NCI-H226 (cell line): ENCODE results near the gene NAGPA.
"Not testable (repeated sequence)": the region's sequence is repeated elsewhere in the genome, so short reads cannot be mapped to it uniquely, and the experiment has no call there.

Experiments
- DNase-seq: peaks from one replicate; pipeline ENCODE4 v3.0.0-alpha.2; 2015

Gene NAGPA

DNA sequence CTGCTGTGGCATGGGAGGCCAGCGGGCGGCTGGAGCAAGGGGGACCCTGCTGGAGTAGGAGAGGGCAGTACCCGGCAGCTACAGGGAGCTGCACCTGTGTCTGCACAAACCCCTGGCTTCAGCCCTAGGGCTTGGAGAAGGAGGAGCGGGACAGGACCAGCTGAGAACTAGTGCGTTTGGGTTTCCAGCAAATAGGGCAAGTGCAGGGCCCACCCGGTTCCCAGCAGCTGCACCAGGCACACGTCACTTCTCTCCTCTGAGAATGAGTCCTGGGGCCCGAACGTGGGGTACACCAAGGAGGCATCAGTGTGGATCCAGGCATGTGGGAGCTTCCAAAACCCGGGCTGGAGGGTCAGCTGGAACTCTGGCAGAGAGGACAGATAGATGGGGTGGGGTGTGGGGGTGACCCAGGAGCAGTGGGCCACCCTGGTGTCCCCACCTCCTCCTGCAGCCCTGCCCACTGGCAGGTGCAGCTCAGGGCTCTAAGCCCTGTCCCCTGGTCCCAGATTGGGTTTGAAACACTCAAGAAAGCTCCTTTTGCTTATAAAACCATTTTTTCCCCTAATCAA, 26.4 kb upstream of the NAGPA start:
- DNase-seq: no peak

DNA sequence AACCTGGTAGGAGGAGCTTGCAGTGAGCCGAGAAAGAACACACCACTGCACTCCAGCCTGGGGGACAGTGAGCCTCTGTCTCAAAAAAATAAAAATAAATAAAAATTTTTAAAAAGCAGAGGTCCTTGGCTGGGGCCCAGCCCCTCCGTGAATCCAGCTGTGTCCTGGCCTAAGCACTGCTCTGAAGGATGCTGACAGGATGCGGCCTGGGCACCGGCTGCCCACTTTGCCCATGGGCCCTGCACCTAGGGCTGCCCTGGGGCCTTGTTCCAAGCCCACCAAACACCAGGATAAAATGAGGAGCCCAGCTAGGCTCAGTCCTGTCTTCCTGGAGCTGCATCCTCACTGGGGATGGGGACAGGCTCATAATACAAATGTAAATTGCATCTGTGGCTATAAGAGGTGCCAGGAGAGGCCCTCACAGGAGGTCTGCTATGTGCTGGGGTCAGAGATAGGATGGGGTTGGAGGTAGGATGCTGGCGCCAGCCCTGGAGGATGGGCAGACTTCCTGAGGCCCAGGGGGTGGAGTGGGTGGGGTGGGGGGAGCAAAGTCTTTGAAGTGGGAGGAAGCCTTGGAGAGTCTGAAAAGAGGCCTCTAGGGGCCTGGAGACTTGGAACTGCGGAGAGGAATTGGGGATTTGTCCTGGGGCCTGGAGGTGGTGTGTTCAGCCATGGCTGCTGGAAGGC, 25.8 kb upstream of the NAGPA start:
- DNase-seq: no peak

DNA sequence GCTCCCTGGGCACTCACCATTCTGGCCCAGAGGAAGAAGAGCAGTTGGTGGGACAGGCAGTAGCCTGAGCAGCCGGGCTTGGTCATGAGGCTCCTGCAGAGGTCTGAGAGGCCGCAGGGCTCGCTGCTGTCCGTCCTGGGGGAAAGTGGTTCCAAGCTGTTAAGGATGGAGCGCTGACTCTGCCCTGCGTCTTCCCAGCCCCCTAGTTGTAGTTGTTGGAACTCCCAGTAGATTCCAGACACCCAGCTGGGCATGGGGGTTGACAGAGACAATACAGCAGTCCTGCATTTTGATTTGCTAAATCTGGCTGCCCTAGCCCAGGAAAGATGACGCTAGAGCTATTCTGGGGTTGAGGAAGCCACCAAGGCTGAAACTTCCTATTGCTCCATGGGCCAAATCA, 24.7 kb upstream of the NAGPA start:
- no peak for DNase-seq

DNA sequence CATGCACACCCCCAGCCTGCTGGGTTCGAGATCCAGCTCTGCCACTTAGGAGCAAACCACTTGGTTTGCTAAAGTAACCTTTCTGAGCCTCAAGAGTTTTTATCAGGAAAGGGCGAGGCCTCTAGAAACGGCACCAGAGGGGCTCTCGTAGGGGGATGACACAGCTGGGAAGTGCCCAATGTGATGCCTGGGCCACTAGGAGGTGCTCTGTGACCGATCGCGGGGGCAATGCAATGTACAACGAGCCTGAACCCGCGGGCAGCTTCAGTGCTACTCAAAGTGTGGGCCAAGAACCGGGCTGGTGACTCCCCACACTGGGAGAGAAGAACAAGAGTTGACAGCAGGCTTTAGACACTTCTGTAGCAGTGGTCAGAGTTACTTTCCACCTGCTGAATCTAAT, 22.6 kb upstream of the NAGPA start:
- no peak for DNase-seq

DNA sequence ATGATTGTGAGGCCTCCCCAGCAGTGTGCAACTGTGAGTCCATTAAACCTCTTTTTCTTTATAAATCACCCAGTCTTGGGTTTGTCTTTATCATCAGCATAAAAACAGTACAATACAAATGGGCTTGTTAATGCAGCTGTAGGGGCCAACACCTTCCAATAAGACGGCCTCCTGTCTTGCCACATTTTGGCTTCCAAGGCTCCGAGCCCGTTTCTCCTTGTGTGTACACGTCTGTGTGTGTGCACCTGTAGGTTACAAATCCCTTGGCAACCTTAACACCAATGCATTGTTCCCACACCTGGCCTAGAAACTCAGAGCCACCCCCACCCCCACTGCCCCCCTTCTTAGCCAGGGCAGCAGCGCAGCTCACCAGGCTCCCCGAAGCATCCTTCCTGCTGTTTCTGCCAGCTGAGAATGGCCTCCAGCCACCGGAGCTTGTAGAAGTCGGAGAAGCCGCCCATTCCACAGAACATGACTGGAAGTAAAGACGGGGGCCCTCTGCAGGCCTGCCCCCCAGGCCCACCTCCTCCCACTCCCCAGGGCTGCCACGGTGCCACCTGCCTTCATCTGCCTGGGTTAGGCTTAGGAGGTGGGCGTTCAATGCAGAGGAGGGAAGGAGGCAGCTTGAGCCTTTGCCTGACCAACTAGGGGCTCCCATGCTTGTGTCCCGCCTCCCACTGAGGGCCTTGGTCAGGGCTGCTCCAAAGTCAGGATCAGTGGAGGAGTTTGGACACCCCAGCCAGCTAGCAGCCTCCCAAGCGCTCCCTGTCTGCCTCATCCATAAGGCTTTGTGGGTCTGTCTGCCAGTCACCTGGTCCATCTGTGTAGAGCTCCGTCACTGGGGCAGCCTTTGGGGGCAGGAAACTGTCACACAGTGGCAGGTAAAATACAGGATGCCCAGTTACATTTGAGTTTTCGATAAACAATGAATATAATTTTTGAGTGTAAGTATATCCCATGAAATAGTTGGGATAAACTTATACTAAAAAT, 21.4 kb upstream of the NAGPA start:
- DNase-seq: no peak

DNA sequence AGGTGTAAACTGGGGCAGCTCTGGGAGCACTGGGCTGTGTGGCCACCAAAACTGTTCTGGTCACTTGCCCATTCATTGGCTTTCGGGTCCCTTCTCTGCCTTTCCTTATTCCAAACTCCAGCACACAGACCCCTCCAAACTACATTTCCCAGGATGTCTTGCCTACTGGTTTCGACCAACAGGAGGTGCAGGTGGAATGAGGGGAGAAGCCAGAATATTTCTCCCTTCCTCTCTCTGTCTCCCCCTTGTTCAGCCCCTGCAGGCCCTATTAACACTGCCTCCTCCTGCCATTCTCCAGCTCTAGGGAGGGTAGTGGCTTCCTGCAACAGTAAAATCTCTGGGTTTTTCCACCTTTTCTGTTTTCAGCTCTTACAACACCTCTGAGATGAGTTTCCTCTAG, 13.2 kb upstream of the NAGPA start:
- DNase-seq: no peak

DNA sequence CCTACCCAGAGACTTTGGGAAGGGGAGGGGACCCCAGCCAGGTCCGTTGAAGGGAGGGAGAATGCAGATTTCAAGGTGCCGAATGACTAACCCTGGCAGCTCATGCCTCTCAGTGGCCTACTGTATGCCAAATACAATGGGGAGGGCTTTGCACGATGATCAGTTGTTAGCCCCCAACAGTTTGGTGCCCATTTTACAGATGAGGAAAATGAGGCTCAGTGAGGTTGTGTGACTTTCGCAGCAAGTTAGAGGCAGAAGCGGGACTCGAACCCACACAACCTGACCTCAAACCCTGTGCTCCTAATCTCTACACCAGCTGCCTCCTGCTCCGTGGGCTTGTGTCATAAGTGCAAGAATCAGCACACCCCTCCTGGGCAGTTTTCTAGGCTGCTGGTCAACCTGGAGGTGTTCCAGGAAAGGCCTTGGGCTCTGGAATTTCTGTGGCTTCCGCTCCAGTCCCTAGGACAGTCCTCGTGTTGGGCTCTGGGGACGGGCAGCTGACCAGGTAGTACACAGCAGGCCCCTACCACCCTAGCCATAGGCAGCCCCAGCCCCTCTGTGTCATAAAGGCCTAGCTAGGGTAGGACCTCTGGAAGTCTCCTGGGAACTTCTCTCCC, 11.9 kb upstream of the NAGPA start:
- DNase-seq: no peak

DNA sequence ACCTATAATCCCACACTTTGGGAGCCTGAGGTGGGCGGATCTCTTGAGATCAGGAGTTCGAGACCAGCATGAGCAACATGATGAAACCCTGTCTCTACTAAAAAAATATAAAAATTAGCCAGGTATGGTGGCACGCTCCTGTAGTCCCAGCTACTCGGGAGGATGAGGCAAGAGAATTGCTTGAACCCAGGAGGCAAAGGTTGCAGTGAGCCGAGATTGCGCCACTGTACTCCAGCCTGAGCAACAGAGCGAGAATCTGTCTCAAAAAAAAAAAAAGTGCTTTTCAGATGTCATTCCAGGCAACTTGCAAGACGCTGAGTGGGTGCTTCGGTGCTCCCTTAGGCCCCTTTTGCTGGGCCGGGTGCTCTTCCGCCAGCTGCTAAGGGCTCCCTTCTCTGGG, 10.8 kb upstream of the NAGPA start:
- not testable (repeated sequence) for DNase-seq

DNA sequence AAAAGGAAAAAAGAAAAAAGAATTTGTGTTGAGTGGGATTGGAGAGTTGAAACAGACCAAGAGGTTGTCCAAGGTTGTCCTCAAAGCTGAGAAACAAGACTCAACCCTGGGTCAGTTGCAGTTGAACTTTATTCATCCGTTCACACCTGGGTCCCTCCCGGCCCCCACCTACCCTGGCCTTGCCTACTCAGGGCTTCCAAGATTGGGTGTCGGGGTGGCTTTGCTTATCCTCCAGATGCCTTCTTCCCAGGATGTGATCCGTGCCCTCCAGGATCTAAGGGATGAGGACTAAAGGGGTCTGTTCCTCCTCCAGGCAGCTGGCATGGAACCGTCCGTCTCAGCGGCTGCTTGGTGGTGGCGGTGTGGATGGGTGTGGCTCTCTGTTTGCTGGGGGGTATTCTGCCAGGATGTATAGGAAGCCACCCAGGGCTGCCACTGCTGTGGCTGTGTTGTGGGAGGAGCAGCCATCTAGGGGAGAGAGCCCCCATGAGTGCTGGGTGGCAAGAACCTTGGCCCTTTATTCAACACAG, 10.3 kb upstream of the NAGPA start:
- no peak for DNase-seq

DNA sequence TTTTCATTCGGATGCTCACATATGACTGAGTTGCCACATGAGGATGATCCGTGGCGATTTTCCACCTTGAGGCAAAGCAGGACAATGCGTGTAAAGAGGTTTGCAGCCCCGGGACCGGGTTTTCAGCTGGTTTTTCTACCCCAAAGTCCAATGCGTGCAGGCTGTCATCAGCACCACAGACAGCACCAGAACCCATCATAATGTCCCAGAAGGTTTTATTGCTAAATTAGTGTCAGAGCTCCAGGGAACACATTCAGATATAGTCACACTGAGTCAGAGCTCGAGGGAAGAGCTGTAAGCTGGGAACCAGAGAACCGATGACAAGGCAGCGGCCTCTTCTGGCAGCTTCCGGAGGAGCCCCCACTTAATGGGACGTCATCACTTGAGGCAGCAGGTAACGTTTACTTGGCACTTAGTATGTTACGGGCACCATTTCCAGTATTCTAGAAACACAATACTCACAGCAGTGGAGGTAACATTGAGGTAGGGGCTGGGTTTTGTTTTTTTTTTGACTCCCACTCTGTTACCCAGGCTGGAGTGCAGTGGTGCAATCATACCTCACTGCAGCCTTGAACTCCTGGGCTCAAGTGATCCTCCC, 8.9 kb upstream of the NAGPA start:
- no peak for DNase-seq

DNA sequence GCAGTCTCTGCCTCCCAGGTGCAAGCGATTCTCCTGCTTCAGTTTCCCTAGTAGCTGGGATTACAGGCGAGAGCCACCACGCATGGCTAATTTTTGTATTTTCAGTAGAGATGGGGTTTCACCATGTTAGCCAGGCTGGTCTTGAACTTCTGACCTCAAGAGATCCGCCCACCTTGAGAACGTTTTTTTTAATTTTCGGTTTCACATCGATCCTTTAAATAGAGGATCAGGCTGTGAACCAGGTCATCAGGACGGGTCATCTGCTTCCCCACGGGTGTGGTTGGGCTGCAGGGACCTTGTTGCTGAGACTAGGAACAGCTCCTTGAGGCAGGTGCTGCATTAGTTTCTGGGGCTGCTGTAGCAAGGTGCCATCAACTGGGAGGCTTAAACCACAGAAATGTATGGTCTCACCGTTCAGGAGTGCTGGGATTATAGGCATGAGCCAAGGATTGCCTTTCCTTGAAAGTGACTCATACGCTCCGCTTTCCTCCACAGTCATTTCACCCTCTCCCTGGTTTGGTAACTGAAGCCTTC, 7.9 kb upstream of the NAGPA start:
- DNase-seq: peak; percentile 96

DNA sequence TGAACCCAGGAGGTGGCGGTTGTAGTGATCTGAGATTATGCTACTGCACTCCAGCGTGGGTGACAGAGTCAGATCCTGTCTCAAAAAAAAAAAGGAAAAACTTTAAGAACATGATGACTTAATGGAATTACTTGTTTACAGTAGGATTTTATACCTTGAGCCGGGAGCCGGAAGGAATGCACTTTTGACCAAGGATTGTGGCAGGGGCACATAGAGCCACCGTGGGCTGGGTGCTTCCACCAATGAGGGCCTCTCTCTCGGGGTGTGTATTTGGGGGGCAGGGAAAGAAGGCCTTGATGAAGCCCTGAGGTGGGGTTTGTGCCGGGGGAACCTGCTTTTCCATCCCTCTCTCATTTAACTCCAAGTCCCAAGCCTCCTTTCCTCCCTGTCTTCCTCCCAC, 6.7 kb upstream of the NAGPA start:
- no peak for DNase-seq

DNA sequence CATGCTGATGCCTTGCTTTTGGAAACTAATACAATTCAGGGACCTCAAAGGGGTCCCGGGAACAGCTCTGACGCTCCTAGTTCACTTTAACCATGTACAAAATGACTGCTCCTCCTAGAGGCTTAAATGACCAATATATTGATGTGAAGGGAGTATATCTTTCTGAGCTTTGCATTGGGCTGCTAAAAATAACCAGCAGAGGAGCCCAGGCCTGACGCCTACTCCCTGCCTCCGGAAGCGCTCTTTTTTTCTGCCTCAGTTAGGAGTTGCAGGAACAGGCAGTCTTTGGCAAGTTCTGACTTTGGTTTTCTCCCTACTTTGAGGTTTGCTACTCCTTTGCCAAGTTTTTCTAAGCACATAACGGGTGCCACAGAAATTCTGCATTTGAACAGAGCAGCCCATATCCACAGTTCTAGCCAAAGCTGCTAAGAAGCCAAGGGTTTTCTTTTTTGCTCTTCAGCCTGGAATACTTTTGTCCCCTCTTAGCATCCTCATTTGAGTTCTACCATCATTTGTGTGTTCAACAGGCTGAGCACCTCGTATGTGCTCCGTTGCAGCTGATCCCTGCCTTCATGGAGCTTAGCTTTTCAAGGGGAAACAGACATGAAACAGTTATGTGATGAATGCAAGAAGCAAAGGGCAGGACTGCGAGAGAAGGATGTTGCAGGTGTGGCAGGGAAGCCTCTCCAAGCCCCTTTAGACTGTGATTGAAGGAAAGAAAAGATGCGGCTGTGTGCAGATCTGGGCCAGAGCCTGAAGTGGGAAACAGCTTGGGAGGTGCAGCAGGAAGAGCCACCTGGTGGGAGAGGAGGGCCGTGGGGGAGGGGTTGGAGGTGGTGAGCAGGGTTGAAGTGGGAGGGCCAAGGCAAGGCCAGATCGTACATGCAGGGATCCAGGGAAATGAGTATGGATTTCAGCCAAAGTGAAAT, 2.8 kb upstream of the NAGPA start:
- DNase-seq: no peak

DNA sequence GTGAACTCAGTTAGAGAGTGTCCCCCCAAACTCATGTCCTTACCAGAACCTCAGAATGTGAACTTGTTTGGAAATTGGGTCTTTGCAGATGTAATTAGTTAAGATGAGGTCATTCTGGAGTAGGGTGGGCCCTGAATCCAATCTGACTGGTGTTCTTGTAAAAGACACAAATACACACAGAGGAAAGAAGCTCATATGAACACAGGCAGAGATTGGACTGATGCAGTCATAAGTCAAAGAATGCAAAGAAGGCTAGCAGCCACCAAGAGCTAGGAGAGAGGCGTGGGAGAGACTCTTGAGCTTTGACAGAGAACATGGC, 2.1 kb upstream of the NAGPA start:
- no peak for DNase-seq

DNA sequence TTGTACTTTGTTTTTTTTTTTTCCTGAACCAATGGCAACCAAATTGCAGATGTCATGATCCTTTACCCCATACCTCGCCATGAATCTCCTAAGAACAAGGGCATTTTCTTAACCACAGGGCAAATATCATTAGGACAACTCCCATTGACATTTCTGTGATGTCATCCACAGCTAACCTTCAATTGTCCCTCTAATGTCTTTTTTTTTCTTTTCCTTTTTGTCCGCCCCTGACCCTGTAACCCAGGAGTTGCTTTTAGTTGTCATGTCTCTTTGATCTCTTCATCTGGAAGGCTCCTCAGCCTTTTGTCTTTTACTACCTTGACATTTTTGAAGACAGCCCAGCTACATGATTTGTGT, 410 bp upstream of the NAGPA start:
- DNase-seq: no peak

DNA sequence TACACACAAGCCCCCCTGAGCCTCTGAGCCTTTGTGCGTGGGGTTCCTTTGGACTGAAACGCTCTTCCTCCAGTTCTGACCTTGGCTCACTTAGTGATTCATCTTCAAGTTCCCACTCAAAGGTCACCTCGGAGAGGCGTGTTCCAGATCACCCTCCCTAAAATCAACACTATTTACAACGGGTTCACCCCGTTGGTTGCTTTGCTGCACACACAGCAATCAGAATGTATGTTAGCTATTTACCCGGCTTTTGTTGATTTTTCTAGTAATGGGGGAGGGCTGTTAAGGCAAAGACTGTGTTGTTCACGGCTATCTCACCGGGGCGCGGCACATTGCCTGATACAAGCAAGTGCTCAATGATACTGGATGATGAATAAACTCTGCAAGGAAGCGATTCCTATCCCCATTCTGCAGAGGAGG, 977 bp downstream of the NAGPA start:
- DNase-seq: no peak

DNA sequence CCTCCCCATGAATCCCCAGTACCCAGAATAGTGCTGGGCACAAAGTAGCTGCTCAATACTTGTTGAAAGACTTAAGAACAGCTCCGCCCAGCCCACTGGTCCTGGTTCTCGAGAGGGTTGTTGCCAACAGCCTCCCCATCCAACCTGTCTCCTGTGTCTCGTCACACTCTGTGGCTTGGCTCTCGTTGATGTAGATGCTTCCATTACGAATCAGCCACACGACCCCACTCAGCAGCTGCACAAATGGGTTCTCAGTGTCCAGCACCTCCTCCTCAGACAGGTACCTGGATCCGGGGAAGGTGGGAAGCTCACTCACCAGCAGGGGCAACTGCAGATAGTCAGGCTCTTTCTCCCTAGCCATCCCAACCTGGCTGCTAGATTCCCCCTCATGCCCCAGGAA, 2.1 kb downstream of the NAGPA start:
- no peak for DNase-seq

DNA sequence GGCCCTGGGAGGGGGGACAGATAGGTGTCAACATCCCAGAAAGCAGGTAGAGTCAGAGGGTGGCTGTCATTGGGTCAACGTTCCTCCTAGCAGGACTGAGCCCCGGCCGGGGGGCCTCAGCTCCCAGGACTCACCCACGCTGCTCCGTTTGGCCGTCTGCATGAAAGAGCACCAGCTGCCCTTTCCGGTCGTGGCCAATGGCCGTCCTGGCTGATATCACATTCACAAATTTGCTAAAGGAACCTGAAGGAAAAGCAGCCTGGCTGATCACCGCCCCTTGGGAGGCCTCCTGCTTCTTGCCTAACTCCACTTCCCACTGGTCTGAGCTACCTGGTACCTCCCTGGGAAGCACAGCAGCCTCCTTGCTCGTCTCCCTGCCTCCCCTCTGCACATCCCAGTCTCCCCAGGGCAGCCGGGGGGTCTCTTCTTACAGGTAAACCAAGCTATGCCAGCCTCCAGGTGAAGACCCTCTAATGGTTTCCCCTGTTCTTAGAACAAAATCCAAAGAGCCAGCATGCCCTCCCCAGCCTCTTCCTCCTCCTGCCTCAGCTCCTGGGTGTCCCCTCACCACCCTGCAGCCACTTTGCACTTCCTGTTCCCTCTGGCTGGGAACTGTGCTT, 3.4 kb downstream of the NAGPA start:
- DNase-seq: no peak

DNA sequence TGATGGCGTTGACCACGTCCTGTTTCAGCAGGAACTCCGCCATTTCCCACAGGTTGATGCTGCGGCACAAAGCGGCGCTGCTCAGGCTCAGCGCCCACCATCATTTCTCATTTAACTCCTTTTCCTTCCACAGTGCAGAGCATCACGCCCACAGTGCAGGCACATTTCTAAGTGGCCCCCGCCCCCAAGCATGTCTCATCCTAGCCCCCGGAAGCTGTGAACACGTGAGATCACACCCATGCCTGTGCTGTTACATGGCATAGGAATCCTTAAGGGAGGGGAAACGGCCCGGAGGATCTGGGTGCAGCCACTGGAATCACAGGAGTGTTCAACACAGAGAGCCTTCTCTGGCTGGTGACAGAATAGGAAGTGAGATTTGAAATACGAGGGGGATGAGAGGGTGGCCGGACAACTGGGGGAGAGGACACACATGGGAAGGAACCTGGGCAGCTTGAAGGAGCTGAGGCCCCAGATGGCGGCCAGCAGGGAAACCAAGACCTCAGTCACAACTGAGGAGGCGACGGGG, 4.7 kb downstream of the NAGPA start:
- DNase-seq: no peak

DNA sequence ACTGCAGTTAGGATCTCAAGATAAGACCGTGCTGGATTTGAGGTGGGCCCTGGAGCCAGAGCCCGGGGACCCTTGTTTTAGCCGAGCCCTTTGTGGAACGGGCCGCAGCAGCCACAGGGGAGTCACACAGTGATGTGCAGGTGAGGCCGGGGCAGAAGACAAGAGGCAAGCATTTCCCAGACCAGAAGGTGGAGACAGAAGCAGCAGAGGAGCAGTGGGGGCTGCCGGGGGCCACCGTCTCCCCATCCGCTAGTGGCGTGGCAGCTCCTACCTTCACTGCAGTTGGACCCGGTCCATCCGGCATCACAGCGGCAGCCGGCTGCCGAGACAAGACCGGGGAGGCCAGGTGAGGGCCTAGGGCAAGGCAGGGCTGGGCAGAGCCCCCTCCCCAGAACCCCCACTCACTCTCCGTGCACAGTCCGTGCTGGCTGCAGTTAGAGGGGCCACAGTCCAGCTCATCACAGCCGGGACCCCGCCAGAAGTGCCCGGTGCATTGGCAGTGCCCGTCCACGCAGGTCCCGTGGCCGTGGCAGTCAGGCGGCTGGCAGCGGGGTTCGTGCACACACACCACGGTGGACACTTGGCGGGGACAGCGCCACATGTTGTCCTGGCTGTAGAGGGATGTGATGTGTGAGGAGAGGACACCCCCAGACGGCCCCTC, 6.0 kb downstream of the NAGPA start:
- DNase-seq: no peak
